DOHH2 (cell line): Measurements from ENCODE around the gene ANO6.

Experiments
- CTCF ChIP-seq: fragments of 200-600 bp; sonication (generic); IDR thresholded peaks from one replicate; pipeline ENCODE4 v1.5.1; 2014; ENCODE audit warnings: antibody characterized with exemption, mild to moderate bottlenecking, low read depth, low read length; ENCODE audit not compliant: poor library complexity, severe bottlenecking
- EZH2phosphoT487 ChIP-seq: fragments of 200-600 bp; sonication (generic); IDR thresholded peaks from 2 replicates; pipeline ENCODE4 v1.6.1; 2017; ENCODE audit warnings: borderline replicate concordance, mild to moderate bottlenecking, antibody characterized with exemption, low read length, moderate library complexity, mixed read lengths

GRCh38 chr12:45343269-45344051 lies 127.6 kb downstream of the ANO6 start:
- TF ChIP-seq CTCF (no peak), EZH2phosphoT487 (no peak)
